ENCODE data around the gene SPN.
A peak's percentile ranks its signal among the peaks of the same experiment; 100 is the strongest.
"Not testable (repeated sequence)": the region's sequence is repeated elsewhere in the genome, so short reads cannot be mapped to it uniquely, and the experiment has no call there.

SPN gene

GRCh38 chr16:29663016-29663806, at the start of gene SPN:
SPN (plus strand) TSS chr16:29663247; CDS start chr16:29663729, 482 bp downstream.
- DNase-seq: no peak

GRCh38 chr16:29613307-29614057, 49.6 kb upstream of the SPN start:
- DNase-seq: peak in 51 of 56 donors; percentile 24 to 93 (median 74)

GRCh38 chr16:29614691-29615314, 48.2 kb upstream of the SPN start:
- DNase-seq: peak in 1 of 56 donors; percentile 67

- DNase-seq: not testable (repeated sequence)
These were observed 46.9 kb upstream of the SPN start for GRCh38 chr16:29616127-29616526.

- not testable (repeated sequence) for DNase-seq
These were observed 42.5 kb upstream of the SPN start for GRCh38 chr16:29620591-29620990.

GRCh38 chr16:29622738-29623137, 40.3 kb upstream of the SPN start:
- DNase-seq: not testable (repeated sequence)

- not testable (repeated sequence) for DNase-seq
These were observed 39.8 kb upstream of the SPN start for GRCh38 chr16:29623253-29623652.

- not testable (repeated sequence) for DNase-seq
These were observed 37.9 kb upstream of the SPN start for GRCh38 chr16:29625114-29625513.

GRCh38 chr16:29626778-29627331, 36.2 kb upstream of the SPN start:
- not testable (repeated sequence) for DNase-seq

GRCh38 chr16:29627661-29628075, 35.4 kb upstream of the SPN start:
- not testable (repeated sequence) for DNase-seq

- DNase-seq: not testable (repeated sequence)
These were observed 34.3 kb upstream of the SPN start for GRCh38 chr16:29628707-29629106.

- not testable (repeated sequence) for DNase-seq
These were observed 33.7 kb upstream of the SPN start for GRCh38 chr16:29629318-29629717.

GRCh38 chr16:29631658-29632057, 31.4 kb upstream of the SPN start:
- not testable (repeated sequence) for DNase-seq

GRCh38 chr16:29635902-29636301, 27.1 kb upstream of the SPN start:
- DNase-seq: not testable (repeated sequence)

- not testable (repeated sequence) for DNase-seq
These were observed 26.7 kb upstream of the SPN start for GRCh38 chr16:29636368-29636767.

- not testable (repeated sequence) for DNase-seq
These were observed 24.3 kb upstream of the SPN start for GRCh38 chr16:29638751-29639150.

GRCh38 chr16:29641561-29641960, 21.5 kb upstream of the SPN start:
- DNase-seq: no peak

GRCh38 chr16:29643596-29643995, 19.5 kb upstream of the SPN start:
- no peak for DNase-seq

- DNase-seq: peak in 1 of 56 donors; percentile 5
These were observed 18.6 kb upstream of the SPN start for GRCh38 chr16:29644338-29644857.

GRCh38 chr16:29644973-29645693, 17.9 kb upstream of the SPN start:
- no peak for DNase-seq
